Liver (tissue), 9 donors: Measurements from ENCODE around the gene SPAG8. TPM values are rescaled to one million over a fixed set of nuclear protein-coding genes. Genes with fewer than 3 reads are reported as not detected.

Experiments
- DNase-seq: peaks from one replicate; pipeline ENCODE4 v3.0.0-alpha.2; 2017; ENCODE audit warnings: low spot score
- H3K27ac ChIP-seq, 2 donors: one replicate each; pipeline ENCODE4 v1.7.0; 2013; ENCODE audit warnings: inconsistent platforms in 2 of 2, low read length in 2 of 2, control low read depth in 1 of 2, low read depth in 1 of 2, mild to moderate bottlenecking in 1 of 2
- H3K27me3 ChIP-seq, 4 donors: one replicate each; pipeline versions ENCODE4 v1.6.1 to v1.7.0; 2013; ENCODE audit warnings: low read length in 3 of 4, inconsistent platforms in 1 of 4, mild to moderate bottlenecking in 1 of 4, moderate library complexity in 1 of 4; ENCODE audit not compliant: control insufficient read depth in 4 of 4, insufficient read depth in 4 of 4
- H3K36me3 ChIP-seq, 4 donors: one replicate each; pipeline versions ENCODE4 v1.6.1 to v1.7.0; 2013; ENCODE audit warnings: low read length in 3 of 4, mild to moderate bottlenecking in 3 of 4, low read depth in 1 of 4, moderate library complexity in 1 of 4; ENCODE audit not compliant: control insufficient read depth in 4 of 4, insufficient read depth in 3 of 4
- H3K4me1 ChIP-seq, 4 donors: one replicate each; pipeline versions ENCODE4 v1.6.1 to v1.7.0; 2013; ENCODE audit warnings: low read length in 3 of 4, mild to moderate bottlenecking in 3 of 4, moderate library complexity in 1 of 4; ENCODE audit not compliant: control insufficient read depth in 4 of 4, insufficient read depth in 4 of 4
- H3K4me3 ChIP-seq, 3 donors: one replicate each; pipeline versions ENCODE4 v1.6.1 to v1.7.0; 2013; ENCODE audit warnings: low read length in 3 of 3, control low read depth in 1 of 3, low read depth in 1 of 3, mild to moderate bottlenecking in 1 of 3
- H3K9ac ChIP-seq, 2 donors: one replicate each; pipeline ENCODE4 v1.7.0; 2013; ENCODE audit warnings: low read length in 2 of 2, mild to moderate bottlenecking in 2 of 2, moderate library complexity in 2 of 2, control low read depth in 1 of 2, low read depth in 1 of 2
- H3K9me3 ChIP-seq, 4 donors: one replicate each; pipeline versions ENCODE4 v1.6.1 to v1.7.0; 2013; ENCODE audit warnings: low read length in 3 of 4; ENCODE audit not compliant: control insufficient read depth in 4 of 4
- ATF3 ChIP-seq: IDR thresholded peaks from 2 replicates; pipeline ENCODE4 v1.6.1; 2016; ENCODE audit warnings: antibody characterized with exemption
- EGR1 ChIP-seq, 2 donors: IDR thresholded peaks; 2 replicates each; pipeline ENCODE4 v1.6.1; 2016 to 2018; ENCODE audit warnings: antibody characterized with exemption in 2 of 2, low read depth in 2 of 2
- FOXA2 ChIP-seq: IDR thresholded peaks from 2 replicates; pipeline ENCODE4 v1.6.1; 2016; ENCODE audit warnings: antibody characterized with exemption
- HNF4A ChIP-seq, 2 donors: conservative IDR thresholded peaks; 2 replicates each; pipeline ENCODE4 v1.6.1; 2016; ENCODE audit warnings: antibody characterized with exemption in 2 of 2, mild to moderate bottlenecking in 2 of 2
- HNF4G ChIP-seq: IDR thresholded peaks from 2 replicates; pipeline ENCODE4 v1.6.1; 2016; ENCODE audit warnings: antibody characterized with exemption
- JUND ChIP-seq, 2 donors: IDR thresholded peaks; 2 replicates each; pipeline ENCODE4 v1.6.1; 2016; ENCODE audit warnings: antibody characterized with exemption in 2 of 2
- RAD21 ChIP-seq, 2 donors: IDR thresholded peaks; 2 replicates each; pipeline ENCODE4 v1.6.1; 2016; ENCODE audit warnings: antibody characterized with exemption in 2 of 2, mild to moderate bottlenecking in 2 of 2
- TAF1 ChIP-seq: conservative IDR thresholded peaks from 2 replicates; pipeline ENCODE4 v1.6.1; 2016; ENCODE audit warnings: antibody characterized with exemption, mild to moderate bottlenecking
- YY1 ChIP-seq: IDR thresholded peaks from 2 replicates; pipeline ENCODE4 v1.6.1; 2016; ENCODE audit warnings: antibody characterized with exemption, mild to moderate bottlenecking
- ZBTB33 ChIP-seq: IDR thresholded peaks from 2 replicates; pipeline ENCODE4 v1.6.1; 2016; ENCODE audit warnings: antibody characterized with exemption
- WGBS: extraction: QIAGEN DNeasy Blood & Tissue Kit; methylation state at CpG from one replicate; pipeline ENCODE4 v1.1.7; 2013; 5-methylcytosine and 5-hydroxymethylcytosine counted together
- polyA plus RNA-seq, 2 donors: library from polyadenylated mRNA; stranded (reverse) in 1 of 2; unstranded in 1 of 2; fragments of 200-250 nt in 1 of 2; fragments of >200 nt in 1 of 2; fragmentation: Nextera tagmentation in 1 of 2; extraction: Ambion mirVana in 1 of 2; gene quantifications; one replicate each; pipeline versions ENCODE4 v1.2.1 to v1.2.3, GENCODE V29; 2013 to 2015
- total RNA-seq, 2 donors: library from RNA; depleted of rRNA; stranded (reverse); fragments of >200 nt; gene quantifications; one replicate each; pipeline ENCODE4 v1.2.3, GENCODE V29; 2014
- TF ChIP-seq, protein P1 (sequence below): IDR thresholded peaks from 2 replicates; pipeline ENCODE4 v1.6.1; 2016; ENCODE audit warnings: antibody characterized with exemption
- TF ChIP-seq, protein P2 (sequence below): fragments of 150-350 bp; IDR thresholded peaks from 2 replicates; pipeline ENCODE4 v1.5.1; 2017; ENCODE audit warnings: improper control_type of control experiment, low read depth, low read length; ENCODE audit not compliant: missing input control
- TF ChIP-seq, protein P3 (sequence below): IDR thresholded peaks from 2 replicates; pipeline ENCODE4 v1.6.1; 2016; ENCODE audit warnings: antibody characterized with exemption, mild to moderate bottlenecking
- donor health status: healthy.
- donor health status: healthy.
- donor health status: healthy.
- donor health status: healthy.
- donor health status: healthy.

The SPAG8 gene
- total and polyA plus RNA-seq, 4 donors = 0.14 to 0.56 (median 0.19) TPM

DNA sequence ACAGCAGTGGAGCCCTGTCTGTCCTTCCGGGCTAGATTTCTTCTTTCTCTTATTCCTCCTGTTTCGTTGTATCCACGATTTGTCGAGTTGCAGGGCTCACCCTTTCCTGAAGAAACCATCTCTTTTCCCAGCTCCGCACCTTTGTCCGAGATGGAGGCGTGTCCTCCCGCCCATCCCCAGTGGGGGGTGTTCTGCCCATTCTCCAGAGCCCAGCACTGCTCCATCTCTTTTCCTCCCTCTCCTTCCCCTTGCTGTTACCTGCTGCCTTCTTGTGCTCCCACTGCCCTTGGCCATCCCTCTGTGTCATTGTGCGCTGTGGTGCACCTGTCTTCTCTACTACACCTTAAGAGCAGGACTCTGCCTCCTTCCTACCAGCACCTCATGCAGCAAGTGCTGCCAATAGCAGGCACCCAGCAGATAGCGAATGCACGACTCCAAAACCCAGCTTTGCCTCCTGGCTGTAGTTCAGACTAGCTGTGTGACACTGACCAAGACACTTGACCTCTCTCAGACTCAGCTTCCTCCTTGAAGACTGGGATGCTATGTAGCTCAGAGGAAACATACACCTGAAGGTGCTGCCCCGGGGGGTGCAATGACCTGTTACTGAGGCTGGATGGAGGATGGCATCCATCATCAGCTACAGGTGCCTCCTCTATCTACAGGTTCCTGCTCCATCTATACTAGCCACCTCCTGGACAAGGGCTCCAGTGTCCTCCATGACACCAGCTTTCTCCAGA lies 49.3 kb upstream of the SPAG8 start (continued):
- TF ChIP-seq YY1 (no peak), HNF4A (conservative IDR thresholded peaks at IDR 0.05) (no peak)
- TF ChIP-seq, protein P1, sequence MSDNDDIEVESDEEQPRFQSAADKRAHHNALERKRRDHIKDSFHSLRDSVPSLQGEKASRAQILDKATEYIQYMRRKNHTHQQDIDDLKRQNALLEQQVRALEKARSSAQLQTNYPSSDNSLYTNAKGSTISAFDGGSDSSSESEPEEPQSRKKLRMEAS = no peak

GRCh38 chr9:35859990-35860339 lies 47.9 kb upstream of the SPAG8 start:
- H3K27me3 ChIP-seq = peaks cover 0 to 5% (median 0%) of the 10 kb centered on the region in 4 donors
- H3K36me3 ChIP-seq = no peaks in the 10 kb centered on the region
- H3K4me3 ChIP-seq = no peak overlapping the region
- TF ChIP-seq HNF4A (conservative IDR thresholded peaks at IDR 0.05) (no peak), RAD21 (IDR thresholded peaks at IDR 0.05) (no peak), ZBTB33 (no peak), FOXA2 (no peak)
- TF ChIP-seq, protein P2, sequence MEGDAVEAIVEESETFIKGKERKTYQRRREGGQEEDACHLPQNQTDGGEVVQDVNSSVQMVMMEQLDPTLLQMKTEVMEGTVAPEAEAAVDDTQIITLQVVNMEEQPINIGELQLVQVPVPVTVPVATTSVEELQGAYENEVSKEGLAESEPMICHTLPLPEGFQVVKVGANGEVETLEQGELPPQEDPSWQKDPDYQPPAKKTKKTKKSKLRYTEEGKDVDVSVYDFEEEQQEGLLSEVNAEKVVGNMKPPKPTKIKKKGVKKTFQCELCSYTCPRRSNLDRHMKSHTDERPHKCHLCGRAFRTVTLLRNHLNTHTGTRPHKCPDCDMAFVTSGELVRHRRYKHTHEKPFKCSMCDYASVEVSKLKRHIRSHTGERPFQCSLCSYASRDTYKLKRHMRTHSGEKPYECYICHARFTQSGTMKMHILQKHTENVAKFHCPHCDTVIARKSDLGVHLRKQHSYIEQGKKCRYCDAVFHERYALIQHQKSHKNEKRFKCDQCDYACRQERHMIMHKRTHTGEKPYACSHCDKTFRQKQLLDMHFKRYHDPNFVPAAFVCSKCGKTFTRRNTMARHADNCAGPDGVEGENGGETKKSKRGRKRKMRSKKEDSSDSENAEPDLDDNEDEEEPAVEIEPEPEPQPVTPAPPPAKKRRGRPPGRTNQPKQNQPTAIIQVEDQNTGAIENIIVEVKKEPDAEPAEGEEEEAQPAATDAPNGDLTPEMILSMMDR = no peak
- TF ChIP-seq, protein P1 = no peak
- TF ChIP-seq, protein P3, sequence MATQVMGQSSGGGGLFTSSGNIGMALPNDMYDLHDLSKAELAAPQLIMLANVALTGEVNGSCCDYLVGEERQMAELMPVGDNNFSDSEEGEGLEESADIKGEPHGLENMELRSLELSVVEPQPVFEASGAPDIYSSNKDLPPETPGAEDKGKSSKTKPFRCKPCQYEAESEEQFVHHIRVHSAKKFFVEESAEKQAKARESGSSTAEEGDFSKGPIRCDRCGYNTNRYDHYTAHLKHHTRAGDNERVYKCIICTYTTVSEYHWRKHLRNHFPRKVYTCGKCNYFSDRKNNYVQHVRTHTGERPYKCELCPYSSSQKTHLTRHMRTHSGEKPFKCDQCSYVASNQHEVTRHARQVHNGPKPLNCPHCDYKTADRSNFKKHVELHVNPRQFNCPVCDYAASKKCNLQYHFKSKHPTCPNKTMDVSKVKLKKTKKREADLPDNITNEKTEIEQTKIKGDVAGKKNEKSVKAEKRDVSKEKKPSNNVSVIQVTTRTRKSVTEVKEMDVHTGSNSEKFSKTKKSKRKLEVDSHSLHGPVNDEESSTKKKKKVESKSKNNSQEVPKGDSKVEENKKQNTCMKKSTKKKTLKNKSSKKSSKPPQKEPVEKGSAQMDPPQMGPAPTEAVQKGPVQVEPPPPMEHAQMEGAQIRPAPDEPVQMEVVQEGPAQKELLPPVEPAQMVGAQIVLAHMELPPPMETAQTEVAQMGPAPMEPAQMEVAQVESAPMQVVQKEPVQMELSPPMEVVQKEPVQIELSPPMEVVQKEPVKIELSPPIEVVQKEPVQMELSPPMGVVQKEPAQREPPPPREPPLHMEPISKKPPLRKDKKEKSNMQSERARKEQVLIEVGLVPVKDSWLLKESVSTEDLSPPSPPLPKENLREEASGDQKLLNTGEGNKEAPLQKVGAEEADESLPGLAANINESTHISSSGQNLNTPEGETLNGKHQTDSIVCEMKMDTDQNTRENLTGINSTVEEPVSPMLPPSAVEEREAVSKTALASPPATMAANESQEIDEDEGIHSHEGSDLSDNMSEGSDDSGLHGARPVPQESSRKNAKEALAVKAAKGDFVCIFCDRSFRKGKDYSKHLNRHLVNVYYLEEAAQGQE = no peak
- DNase-seq = peak; percentile 9
- no peaks in the 10 kb centered on the region for H3K9me3 ChIP-seq
- H3K9ac ChIP-seq = no peak overlapping the region
- no peaks in the 10 kb centered on the region for H3K4me1 ChIP-seq
- no peak overlapping the region for H3K27ac ChIP-seq
- 40% methylated on average over 3 of the region's 3 CpGs for WGBS

- no peaks in the 10 kb centered on the region for H3K4me1 ChIP-seq
- peak; percentile 31 for DNase-seq
- no peak overlapping the region for H3K27ac ChIP-seq
- H3K4me3 ChIP-seq = no peak overlapping the region
- H3K9me3 ChIP-seq = no peaks in the 10 kb centered on the region
- 65% methylated on average over 16 of the region's 16 CpGs for WGBS
- H3K36me3 ChIP-seq = no peaks in the 10 kb centered on the region
- H3K9ac ChIP-seq = no peak overlapping the region
- peaks cover 0 to 5% (median 0%) of the 10 kb centered on the region in 4 donors for H3K27me3 ChIP-seq
- TF ChIP-seq, protein P1 = no peak
- TF ChIP-seq HNF4A (conservative IDR thresholded peaks at IDR 0.05) (no peak), TAF1 (no peak), JUND (IDR thresholded peaks at IDR 0.05) (no peak), HNF4G (no peak), YY1 (no peak), EGR1 (IDR thresholded peaks at IDR 0.05; ENCODE audit: low read depth in 2 of 2) (no peak), ATF3 (no peak)
- TF ChIP-seq, protein P2 = no peak
Observed at GRCh38 chr9:35859310-35859989, 47.4 kb upstream of the SPAG8 start.
